GM19452 (cell line): ENCODE measurements around the gene AMBN.
"Not testable (repeated sequence)": the region's sequence is repeated elsewhere in the genome, so short reads cannot be mapped to it uniquely, and the experiment has no call there.

ENCODE experiments used
- ATAC-seq: cut with Tn5 transposase; IDR thresholded peaks from one replicate; pipeline ENCODE4 v1.9.1; 2021; ENCODE audit not compliant: unreplicated experiment

The AMBN gene

DNA sequence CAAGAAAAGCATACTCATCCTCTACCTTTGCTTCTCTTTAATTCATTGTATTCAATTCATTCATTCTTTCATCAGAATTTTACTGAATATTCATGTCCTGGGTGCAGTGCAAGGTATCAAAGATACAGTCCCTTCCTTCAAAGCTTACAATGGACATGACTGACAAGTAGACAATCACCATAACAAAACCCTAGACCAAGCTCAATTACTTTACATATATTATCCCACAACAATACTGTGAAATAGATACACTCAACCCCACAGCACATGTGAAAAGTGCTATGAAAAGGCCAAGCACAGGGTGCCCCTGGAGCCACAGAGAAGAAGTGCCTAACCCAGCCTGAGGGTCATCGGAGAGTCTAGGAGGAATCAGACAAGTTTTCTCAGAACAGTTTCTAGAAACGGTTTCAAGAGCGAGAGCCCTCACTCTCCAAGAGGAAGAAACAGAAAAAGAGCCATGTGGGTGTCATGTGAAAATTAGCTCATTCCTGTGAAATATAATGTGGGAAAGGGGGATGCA, 15.3 kb downstream of the AMBN start:
- no peak for ATAC-seq

DNA sequence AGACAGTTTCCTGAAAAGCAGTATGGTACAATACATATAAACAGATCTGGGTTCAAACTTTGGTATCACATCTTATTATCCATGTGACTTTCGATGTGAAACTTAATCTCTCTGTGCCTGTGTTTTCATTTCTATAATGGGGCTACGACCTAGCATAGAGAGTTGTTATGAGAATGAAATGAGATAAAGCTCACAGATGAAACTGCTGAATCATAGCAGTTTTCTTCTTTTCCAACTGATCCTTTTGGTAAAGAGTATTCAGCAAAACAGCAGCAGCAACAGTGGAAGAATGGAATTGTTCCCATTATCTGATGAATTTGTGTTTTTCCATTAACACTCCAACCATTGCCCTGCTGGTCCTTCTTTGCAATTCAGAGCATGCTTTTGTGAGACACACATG, 16.3 kb downstream of the AMBN start:
- no peak for ATAC-seq

DNA sequence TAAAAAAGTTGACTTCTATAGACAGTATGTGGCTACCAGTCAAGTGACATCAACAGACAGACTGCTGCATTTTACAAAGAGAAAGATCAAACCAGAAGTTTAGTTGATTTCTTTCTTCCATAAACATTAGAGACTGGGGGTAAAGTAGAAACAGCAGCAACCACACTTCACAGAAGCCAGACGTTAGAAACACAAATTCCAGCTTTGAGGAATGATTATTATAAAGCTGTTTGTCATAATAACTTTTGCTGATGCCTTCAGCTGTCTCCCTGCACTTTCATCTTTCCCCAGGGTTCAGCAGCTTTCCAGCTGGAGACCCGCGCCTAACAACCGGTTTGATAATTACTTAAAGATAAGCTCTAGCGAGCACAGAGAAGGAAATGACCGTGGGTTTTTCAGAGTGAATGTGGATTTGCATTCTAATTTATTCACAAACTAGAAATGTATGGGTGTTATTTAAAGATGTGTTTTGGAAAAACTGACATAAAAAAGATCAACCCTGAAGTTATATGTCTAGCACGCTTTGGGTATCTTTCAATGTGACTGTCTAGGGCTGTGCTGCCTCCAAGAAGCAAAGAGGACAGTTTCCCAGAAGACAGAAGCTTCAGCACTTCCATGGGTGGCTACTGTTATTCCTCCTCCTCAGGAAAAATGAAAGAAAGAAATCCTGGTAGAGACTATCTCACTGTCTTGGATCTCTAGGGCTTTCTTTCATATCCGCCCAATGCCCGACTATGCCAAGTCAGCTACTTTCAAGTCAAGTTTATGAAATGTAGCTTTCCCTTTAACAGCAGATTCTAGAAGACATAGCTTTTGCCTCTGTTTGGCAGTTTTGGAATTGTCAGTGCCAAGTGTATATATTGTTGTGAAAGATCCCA, 21.5 kb downstream of the AMBN start:
- peak; percentile 76 for ATAC-seq

DNA sequence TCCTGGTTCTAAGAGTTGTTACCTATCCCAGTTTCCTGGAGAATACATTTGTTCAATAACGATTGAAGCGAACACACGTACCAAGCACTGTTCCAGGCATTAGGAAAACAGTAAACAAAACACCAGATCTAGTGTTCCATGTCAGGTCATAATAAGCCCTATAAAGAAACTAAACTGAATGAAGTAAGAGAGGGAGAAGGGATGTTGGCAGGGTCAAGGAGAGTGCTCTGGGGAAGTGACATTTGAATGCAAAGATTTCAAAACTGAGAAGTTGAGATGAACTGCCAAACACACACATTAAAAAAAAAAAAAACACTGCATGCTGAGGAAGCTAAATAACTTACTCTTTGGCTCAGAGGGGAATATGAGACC, 22.1 kb downstream of the AMBN start:
- no peak for ATAC-seq

DNA sequence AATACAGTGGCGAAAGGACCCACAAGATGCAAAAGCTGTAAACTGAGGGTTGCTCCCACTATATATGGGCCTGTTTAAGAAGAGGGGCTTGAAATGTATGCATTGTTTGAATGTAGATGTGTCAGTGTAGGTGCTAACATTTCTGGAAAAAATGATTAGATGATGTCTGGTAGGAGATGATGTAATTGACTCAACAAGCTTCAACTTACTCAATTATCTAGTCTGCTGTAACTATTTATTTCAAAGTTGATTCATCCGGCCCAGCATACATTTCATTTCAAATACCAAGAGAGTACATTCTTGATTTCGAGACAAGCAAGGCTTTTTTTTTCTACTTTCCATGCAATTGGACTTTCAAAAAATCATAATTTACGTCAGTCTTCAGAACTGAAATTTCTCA, 27.2 kb downstream of the AMBN start:
- no peak for ATAC-seq

DNA sequence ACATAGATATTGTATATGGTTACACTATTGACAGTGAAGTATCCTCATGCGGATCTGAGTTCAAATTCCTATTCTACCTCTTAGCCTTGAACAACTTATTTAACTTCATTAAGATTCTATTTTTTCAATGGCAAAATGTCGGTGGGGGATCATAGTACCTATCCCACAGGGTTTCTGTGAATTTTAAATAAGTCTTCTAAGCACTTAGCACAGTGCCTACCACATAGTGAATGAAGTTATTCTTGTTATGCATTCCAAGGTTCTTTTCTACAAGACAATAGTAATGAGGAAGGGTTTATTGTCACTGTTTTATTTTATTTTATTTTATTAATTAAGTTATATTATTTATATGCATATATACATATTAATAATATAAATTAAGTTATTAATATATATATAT, 27.7 kb downstream of the AMBN start:
- no peak for ATAC-seq

DNA sequence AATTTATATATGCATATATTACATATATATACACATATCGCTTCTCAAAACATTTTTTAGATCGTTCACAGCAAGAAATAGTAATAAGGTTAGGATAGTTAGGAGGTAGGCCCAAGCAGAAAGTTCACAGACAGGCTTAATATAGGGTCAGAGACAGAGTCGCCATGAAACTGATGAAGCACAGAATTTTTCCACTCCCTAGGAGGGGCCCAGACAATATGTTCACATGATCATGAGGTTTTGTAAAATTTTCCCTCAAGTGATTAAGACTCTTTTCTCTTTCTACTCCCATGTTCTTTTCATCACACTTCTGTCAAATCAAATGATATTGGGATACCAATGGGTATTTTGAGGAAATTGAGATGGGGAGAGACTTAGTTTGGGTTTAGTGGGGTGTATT, 31.3 kb downstream of the AMBN start:
- ATAC-seq, result no peak

DNA sequence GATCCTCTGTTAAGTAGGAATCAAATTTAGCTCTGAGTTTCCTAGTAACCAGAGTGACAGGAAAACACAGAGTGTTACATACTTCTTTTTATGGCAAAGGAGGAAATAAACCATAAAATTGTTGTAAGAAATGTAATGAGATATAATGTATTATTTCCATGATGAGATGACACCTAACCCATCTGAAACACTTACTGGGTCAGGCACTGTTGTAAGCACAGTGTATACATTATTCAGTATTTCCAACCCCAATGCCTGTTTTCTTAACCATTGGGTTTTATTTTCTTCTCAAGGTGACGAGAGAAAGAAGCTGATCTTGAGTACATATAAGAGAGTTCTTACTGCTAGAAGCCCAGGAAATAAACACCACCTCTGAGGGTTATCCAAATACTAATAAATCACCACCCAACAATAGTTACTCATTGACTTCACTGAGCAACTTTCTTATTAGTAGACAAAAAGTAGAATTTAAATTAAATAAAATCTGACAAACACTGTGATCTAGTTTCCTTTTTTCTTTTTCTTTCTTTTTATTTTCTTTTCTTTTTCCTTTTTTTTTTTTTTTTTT, 32.3 kb downstream of the AMBN start:
- ATAC-seq, result no peak

DNA sequence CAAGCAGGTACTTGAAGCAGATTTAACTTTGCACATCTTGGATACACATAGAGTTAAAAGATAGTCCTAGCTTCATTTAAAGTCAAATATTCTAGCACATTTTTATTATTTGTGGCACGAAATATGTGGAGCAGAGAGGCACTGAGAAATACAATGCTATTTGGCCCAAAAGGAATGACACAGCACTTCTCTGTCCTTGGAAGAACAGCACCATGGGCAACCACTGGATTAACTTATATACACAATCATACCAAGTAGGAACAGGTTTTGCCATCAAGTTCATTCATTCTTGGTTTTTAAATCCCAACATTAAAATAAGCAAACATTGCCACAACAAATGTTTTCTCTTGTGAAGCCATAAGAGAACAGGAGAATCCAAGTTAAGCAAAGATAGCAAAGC, 35.6 kb downstream of the AMBN start:
- ATAC-seq, result no peak

DNA sequence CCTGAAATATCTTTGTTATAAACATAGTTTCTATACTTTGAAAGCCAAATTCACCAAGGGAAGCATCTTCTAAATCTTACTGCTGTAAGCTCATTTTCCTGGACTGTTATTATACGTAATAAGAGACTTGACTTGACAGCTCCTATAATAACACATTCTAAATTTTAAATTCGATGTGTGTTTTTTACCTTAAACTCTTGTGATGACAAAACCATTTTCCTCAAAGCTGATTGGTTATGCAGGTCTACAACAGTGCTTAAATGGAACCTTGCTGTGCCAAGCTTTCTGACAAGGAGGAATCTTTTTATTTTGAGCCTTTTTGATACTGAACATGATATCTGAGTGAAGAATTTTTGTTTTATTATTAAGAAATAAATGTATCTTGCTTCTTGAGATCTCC, 36.4 kb downstream of the AMBN start, which contains the start of gene ENAM:
TSS of gene ENAM (plus strand) at position 301 of the 400 bp plus-strand sequence. CDS start 757 bp downstream, outside the sequence.
- no peak for ATAC-seq

DNA sequence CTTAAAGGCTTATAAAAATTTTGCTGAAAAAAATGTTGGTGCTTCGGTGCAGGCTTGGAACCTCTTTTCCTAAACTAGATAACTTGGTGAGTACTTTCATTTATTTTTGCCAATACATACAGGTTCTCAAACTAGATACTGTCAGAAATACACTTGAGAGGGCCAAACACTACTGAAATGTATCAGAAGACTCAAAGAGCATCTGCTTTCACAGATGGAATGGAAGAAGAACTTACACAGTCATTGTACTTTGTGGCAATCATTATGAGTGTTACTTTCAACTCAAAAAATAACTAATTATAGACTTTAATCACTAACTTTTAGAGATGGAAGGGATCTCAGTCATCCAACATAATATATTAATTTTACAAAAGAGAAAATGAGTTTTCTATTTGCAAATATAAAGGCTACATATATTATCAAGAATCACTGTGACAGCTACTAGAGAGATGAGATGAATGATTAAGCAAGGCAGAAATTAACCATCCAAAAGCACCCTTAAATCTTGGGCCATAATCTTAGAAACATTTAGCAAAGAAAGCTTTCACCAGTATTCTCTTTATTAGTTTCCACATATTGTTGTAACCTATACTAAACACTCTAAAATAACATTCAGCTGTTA, 37.5 kb downstream of the AMBN start:
- peak; percentile 68 for ATAC-seq

DNA sequence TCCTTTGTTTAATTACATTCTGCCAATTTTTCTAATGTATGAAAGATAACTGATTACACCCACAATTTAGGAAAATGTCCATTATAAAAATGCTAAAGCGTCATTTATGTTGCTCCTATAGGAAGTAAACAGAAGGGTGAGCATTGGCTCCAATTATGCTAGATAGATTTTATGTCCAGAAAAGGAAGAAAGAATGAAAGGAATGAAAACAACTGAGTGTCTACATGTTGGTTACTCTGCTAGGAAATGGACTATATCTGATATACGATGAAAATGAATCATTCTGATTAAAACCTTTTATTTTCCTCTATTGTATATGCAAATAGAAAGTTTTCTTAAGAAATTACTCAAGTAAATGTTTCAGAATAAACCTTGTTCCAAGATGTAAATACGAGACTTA, 38.1 kb downstream of the AMBN start:
- ATAC-seq, result no peak

DNA sequence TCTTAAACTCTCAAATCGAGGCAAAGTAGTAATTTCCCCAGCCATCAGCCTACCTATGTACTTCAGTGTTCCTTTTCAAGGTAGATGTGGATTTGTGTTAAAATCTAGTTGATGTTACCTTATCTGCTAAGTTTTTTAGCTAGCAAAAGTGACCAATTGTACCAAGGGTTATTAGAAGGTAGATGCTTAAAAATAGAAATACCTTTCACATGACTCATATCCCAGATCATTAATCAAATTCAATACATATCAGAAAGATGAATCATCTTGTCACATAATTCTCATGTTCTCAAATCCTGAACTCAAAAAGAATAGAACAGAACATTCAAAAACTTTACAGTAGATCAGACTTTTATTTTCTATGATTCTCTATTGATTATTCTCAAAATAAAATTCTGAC, 40.0 kb downstream of the AMBN start:
- no peak for ATAC-seq

DNA sequence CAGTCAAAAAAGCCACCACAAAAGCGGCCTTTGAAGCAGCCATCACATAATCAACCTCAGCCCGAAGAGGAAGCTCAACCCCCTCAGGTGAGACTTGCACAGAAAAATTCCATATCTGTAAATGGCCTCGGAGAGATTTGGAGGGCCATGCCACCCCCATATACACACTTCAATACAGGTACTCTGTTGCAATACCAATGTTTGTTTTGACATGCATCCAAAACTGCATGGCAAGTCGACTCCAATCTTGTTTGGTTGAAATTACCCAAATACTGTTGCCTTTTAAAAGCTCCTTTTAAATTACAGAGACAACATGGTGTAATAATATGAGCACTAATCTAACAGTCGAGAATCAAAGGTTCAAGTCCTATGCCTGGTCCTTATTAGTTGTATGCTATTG, 42.4 kb downstream of the AMBN start:
- no peak for ATAC-seq

DNA sequence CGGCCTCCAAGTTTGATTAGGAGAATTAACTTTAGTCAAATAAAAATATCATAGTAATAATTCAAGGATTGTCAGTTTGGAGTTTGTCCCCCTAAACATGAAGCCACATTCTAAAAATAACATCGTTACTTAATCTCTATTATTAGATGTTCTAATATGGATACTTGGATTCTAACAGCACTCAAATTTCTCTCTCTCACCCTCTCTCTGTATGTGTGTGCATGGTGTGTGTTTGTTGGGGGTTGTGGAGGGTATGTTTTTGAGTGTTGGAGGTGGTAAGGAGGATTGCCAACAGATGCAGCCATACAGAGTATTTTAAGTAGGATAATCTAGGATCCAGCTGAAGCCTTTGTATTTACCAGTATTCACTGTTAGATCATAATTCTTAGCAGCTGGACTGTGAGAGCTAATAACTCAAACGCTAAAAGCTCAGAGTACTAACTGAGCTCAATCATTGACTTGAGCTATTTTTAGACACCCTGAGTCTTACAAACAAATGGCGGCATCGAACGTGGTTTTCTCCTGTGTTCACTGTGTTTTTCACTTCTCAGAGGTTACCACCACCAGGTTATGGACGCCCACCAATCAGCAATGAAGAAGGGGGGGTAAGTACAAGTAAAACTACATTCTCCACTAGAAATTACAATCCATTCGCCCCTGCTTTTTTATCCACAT, 45.3 kb downstream of the AMBN start:
- ATAC-seq, result peak; percentile 65

DNA sequence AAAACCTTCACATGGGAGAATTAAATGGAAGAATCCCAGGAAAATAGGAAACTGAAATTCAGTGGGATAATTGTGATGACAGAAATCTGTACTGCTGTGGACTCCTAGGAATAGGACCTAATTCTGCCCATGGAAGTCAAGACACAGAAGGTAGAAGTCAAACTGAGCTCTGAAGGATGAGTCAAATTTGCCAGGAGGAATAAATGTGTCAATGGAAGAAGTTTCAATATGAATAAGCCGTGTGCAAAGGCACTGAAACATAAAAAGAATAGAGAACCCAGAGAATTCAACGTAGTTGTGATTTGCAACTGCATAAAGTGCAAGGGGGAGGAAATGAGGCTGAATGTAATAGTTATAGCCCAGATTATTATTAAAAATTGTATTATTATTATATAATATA, 48.1 kb downstream of the AMBN start:
- ATAC-seq, result no peak

DNA sequence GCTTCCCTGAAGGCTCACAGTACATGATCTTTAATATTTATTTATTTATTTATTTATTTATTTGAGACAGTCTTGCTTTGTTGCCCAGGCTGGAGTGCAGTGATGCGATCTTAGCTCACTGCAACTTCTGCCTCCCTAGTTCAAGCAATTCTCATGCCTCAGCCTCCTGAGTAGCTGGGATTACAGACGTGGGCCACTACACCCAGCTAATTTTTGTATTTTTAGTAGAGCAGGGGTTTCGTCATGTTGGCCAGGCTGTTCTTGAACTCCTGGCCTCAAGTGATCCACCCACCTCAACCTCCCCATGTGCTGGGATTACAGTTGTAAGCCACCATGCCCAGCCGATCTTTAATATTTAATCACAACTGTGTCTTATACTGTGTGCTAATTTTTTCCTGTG, 58.7 kb downstream of the AMBN start:
- ATAC-seq, result not testable (repeated sequence)

DNA sequence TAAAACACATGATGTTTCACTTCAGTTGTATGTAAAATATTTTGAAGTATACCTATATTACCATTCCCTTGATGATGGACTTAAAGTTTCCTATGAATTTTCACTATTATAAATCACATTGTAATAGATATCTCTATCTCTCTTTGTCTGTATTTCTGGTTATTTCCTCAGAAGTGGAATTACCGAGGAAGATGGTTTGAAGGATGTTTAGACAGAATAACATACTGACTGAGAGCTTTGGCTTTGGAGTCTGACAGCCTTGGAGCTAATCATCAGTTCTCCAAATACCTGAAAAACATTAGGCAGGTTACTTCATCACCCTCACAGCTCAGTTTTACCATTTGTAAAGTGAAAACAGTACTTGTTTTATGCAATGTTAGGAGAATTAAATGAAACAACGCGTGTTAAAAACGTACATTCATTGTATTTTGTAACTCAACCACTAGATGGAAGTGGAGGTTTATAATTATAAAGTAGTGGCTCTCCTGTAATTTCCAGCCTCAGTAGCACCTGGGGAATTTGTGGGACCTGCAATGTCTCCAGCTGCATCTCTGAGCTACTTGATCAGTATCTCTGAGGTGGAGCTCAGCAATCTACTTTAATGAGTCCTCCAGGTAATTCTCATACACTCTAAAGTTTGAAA, 59.9 kb downstream of the AMBN start:
- no peak for ATAC-seq

DNA sequence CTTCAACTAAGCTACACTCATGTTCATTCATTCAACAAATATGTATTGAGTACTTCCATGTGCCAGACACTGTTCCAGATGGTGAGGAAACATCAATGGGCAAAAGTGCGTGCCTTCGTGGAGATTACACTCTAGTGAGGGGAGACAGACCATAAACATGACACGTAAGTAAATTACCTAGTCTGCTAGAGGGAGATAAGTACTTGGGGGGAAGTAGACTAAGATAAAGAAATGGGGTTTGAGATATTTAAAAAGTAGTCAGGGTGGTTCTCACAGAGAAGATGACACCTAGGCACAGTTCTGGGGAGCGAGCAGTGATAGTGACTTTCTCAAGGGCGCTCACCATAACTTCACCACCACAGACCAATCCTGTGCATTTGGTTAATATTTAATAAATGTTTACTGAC, 62.6 kb downstream of the AMBN start:
- ATAC-seq, result no peak
